ENCODE data around the gene TENT4B. TPM values are rescaled to one million over a fixed set of nuclear protein-coding genes. Genes with fewer than 3 reads are reported as not detected.

TENT4B gene
- total RNA-seq, 1 experiment from 2014 or later: 13.0 TPM

DNA sequence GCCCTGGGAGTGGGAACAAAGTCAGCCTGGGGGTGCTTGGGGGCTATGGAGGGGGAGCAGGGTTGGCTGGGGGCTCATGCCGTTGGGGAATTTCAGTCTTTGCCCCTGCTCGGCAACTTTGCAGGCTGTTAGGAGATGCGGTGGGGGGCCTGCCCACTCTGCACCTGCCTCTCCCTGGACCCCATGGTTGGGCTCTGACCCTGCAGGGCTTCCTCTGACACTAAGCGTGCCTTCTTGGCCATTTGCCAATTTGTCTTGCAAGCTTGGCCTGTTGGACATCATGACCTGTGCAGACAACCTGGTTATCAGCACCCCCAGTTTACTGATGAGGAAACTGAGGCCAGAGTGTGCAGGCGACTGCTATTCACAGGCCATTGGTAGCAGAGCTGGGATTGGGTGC, 127.8 kb downstream of the TENT4B start:
- H3K27me3 ChIP-seq (ENCODE audit: insufficient read depth, low read length): no peaks in the 10 kb centered on the region
- H3K14ac ChIP-seq (ENCODE audit: insufficient read depth, low read length): no peak overlapping the region; the same call in 1 of the 2 replicates
- H2BK15ac ChIP-seq (ENCODE audit: low read depth, low read length): no peak overlapping the region
- no peak overlapping the region for H3K9ac ChIP-seq (ENCODE audit: extremely low read depth, insufficient read length, low read length)
- 0 out of 2 replicates have a peak, but pooled peaks cover 3% of the 10 kb centered on the region for H3K4me1 ChIP-seq (ENCODE audit: insufficient read depth, low read length)
- H3K4me1 Mint-ChIP-seq: peaks cover 16 to 20% of the 10 kb centered on the region in 2 experiments
- H3K79me2 ChIP-seq (ENCODE audit: insufficient read depth, low read length): no peaks in the 10 kb centered on the region
- no peak overlapping the region for H3K4me3 Mint-ChIP-seq
- no peak overlapping the region for H3K27ac ChIP-seq (ENCODE audit: insufficient read length, low read depth, low read length)
- no peak overlapping the region for H4K91ac ChIP-seq (ENCODE audit: insufficient read length, low read depth, low read length)
- no peak overlapping the region for H3K4me2 ChIP-seq (ENCODE audit: insufficient read depth, insufficient read length, low read length)
- H3T11ph ChIP-seq (ENCODE audit: low read length): no peak overlapping the region
- H3K18ac ChIP-seq (ENCODE audit: insufficient read length, low read depth, low read length): no peak overlapping the region
- no peak overlapping the region for H2BK20ac ChIP-seq (ENCODE audit: low read depth, low read length, poor library complexity, severe bottlenecking)
- H3K23ac ChIP-seq (ENCODE audit: insufficient read length, low read depth, low read length): no peak overlapping the region
- no peak overlapping the region for H3K4ac ChIP-seq (ENCODE audit: low read depth, low read length)
- no peak overlapping the region for H3K56ac ChIP-seq (ENCODE audit: insufficient read length, low read depth, low read length)
- no peak overlapping the region for H4K5ac ChIP-seq (ENCODE audit: insufficient read length, low read depth, low read length)
- H3K27me3 Mint-ChIP-seq (ENCODE audit: low read depth): no peaks in the 10 kb centered on the region; the same call in 1 of the 2 replicates
- no peaks in the 10 kb centered on the region for H3K23me2 ChIP-seq (ENCODE audit: insufficient read length, low read depth, low read length, poor library complexity, severe bottlenecking)
- WGBS (ENCODE audit: extremely low coverage, insufficient read length, low lambda C conversion rate): no CpG with 5 or more reads among the region's 5 CpGs
- no peaks in the 10 kb centered on the region for H3K9me3 ChIP-seq (ENCODE audit: control insufficient read depth, low read depth, low read length)
- no peak overlapping the region for H3K27ac Mint-ChIP-seq
- H3K36me3 Mint-ChIP-seq (ENCODE audit: insufficient read depth in 1 of 3, low read depth in 3 of 3): peaks cover 0 to 9% (median 0%) of the 10 kb centered on the region in 3 experiments; a peak in 3 of 7 replicates
- H3K79me1 ChIP-seq (ENCODE audit: insufficient read depth, low read depth, low read length, poor library complexity, severe bottlenecking): no peaks in the 10 kb centered on the region
- H2BK120ac ChIP-seq (ENCODE audit: low read depth, low read length, poor library complexity, severe bottlenecking): no peak overlapping the region
- H2AFZ ChIP-seq (ENCODE audit: low read length): no peak overlapping the region
- no peak for DNase-seq
- peaks cover 0 to 5% of the 10 kb centered on the region in 2 experiments; a peak in 1 of 5 replicates for H3K9me3 Mint-ChIP-seq
- no peak overlapping the region for H2AK5ac ChIP-seq (ENCODE audit: insufficient read length, low read length)
- H4K8ac ChIP-seq (replicated peaks; ENCODE audit: insufficient read length, low read depth, low read length): no peak overlapping the region
- no peak overlapping the region for H2BK5ac ChIP-seq (ENCODE audit: insufficient read length, low read length)
- TF ChIP-seq, protein P1, sequence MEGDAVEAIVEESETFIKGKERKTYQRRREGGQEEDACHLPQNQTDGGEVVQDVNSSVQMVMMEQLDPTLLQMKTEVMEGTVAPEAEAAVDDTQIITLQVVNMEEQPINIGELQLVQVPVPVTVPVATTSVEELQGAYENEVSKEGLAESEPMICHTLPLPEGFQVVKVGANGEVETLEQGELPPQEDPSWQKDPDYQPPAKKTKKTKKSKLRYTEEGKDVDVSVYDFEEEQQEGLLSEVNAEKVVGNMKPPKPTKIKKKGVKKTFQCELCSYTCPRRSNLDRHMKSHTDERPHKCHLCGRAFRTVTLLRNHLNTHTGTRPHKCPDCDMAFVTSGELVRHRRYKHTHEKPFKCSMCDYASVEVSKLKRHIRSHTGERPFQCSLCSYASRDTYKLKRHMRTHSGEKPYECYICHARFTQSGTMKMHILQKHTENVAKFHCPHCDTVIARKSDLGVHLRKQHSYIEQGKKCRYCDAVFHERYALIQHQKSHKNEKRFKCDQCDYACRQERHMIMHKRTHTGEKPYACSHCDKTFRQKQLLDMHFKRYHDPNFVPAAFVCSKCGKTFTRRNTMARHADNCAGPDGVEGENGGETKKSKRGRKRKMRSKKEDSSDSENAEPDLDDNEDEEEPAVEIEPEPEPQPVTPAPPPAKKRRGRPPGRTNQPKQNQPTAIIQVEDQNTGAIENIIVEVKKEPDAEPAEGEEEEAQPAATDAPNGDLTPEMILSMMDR (conservative IDR thresholded peaks at IDR 0.05): no peak
- no peaks in the 10 kb centered on the region for H4K20me1 ChIP-seq (ENCODE audit: control insufficient read depth, insufficient read depth, insufficient read length)
- no peak overlapping the region for H2BK12ac ChIP-seq (ENCODE audit: insufficient read length, low read depth, low read length)

Other genes starting within 250 kb of the TENT4B start
- gene CNEP1R1, start 128.1 kb upstream of the TENT4B start, total RNA-seq (2021): 15.3 and 18.5 TPM in 2 replicates
- 25.7 and 26.5 TPM in 2 replicates for gene HEATR3, start 87.3 kb upstream of the TENT4B start, total RNA-seq (2021)
- gene ADCY7, start 113.2 kb downstream of the TENT4B start, total RNA-seq (2021): 2.6 and 4.0 TPM in 2 replicates
- gene BRD7, start 215.7 kb downstream of the TENT4B start, total RNA-seq (2021): 107 and 112 TPM in 2 replicates